ENCODE data around the gene AUTS2.

Gene AUTS2

DNA sequence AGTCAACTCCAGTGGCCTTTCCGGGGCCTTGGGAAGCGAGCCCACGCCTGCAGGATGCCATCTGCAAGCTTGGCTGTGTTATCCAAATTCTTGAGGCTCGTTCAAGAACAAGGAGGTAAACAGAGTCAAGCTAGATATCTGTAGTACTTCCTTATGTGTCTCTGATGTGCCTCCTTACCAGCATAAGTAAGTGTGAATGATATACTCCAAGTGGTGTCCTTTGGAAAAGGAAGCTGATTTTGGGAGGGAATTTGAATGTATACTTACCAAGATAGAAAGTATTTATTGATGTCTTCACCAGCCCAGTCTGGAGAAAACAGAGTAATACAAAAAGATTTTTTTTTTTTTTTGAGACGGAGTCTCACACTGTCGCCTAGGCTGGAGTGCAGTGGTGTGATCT lies 1161.4 kb downstream of the AUTS2 start:
- no peak for DNase-seq

DNA sequence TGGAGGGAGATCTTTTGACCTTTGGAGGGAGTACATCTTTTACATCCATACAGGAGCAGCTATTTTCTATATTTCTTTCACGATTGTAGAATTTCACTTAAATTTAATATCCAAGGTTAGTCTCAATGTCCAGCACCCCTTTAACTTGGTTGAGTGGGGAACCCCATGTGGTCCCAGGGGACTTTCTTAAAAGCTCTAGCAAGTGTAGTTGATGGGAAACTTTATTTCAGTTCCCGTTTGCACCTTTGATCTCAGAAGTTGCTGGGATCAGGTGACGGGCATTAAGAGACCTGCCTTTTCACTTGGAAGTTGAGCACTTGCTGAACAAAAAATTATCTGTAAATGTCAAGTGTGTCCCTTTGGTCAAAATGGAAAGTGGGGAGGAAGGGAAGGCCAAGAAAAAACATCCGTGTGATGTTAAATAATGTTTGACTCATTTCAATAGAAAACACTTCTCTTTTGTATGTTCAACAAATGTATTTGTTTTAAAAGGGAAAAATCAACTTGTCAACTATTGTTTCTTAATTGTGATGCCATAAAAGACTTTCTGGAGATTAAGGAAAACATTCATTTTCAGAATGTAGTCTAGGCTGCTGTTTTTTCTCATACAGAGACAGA lies 1163.5 kb downstream of the AUTS2 start:
- DNase-seq = no peak

GRCh38 chr7:70762696-70763095 lies 1164.4 kb downstream of the AUTS2 start:
- no peak for DNase-seq

- DNase-seq = no peak
These were observed 1165.9 kb downstream of the AUTS2 start for GRCh38 chr7:70763961-70764691.

- DNase-seq = no peak
These were observed 1166.5 kb downstream of the AUTS2 start for GRCh38 chr7:70764701-70765208.

DNA sequence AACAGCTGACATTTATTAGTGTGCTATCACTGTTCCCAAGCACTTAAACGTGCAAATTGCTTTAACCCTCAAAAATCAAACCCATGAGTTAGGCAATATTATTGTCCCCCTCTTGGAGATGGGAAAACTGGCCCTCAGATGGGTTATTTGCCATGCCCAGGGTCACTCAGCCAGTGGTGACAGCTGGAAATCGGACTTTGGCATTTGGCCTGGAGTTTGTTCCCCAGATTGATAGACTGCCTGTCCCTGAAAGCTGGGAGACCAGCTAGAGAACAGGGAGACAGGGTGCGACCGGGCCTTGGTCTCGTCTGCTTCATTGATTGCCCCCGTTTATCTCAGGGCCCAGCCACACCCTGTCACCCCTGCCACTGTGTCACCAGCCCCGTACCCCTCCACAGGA lies 1167.4 kb downstream of the AUTS2 start:
- no peak for DNase-seq

GRCh38 chr7:70766109-70766508 lies 1167.8 kb downstream of the AUTS2 start:
- DNase-seq = no peak

DNA sequence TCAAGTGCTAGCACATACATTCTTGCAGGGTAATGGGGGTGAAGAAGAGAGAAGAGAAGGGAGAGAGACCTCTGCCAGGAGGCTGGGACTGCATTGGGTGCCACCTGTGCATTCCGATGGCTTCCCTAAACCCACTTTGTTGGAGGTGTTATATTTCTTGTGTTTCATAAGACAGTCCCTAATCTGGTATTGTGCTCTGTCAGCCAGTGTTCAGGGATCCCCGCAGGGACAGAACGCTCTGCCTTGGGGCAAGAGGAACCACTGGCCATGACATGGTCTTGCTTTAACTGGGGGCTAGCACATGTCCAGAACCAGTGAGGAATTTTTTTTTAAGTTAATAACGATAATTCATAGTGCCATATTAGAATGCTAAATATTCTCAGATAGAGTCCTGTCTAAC lies 1168.4 kb downstream of the AUTS2 start:
- no peak for DNase-seq

GRCh38 chr7:70770154-70770553 lies 1171.9 kb downstream of the AUTS2 start:
- DNase-seq = no peak

GRCh38 chr7:70771451-70771850 lies 1173.2 kb downstream of the AUTS2 start:
- DNase-seq = no peak

GRCh38 chr7:70772891-70773290 lies 1174.6 kb downstream of the AUTS2 start:
- DNase-seq = no peak

GRCh38 chr7:70773406-70773805 lies 1175.1 kb downstream of the AUTS2 start:
- DNase-seq = no peak

DNA sequence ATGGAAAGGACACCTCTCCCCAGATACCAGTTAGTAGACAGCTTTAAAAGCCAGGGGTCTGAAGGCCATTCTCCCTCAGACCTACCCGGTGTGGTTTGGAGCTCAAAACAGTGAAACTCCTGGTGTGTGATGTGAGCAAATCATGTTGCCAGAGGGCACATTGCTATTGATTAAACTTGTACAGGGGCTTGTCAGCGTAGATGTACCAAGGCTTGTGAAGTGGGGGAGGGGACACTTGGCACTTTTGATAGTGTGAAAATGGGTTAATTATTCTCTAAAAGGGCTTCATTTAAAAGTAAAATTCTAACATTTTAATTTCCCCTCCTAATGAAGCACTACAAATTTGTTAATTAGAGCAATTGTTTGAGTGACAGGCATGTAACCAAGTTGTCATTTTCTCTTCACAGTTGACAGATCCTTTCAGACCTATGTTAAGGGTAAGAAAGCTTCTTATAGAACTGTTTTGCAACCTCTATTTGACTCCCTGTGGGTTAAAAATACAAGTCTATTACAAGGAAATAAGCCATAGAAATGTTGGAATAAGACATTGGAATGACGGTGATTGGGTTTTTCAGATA lies 1176.8 kb downstream of the AUTS2 start:
- no peak for DNase-seq

GRCh38 chr7:70775570-70776156 lies 1177.4 kb downstream of the AUTS2 start:
- no peak for DNase-seq

- no peak for DNase-seq
These were observed 1178.4 kb downstream of the AUTS2 start for GRCh38 chr7:70776627-70777101.

GRCh38 chr7:70777251-70777650 lies 1179.0 kb downstream of the AUTS2 start:
- no peak for DNase-seq

- DNase-seq = no peak
These were observed 1180.3 kb downstream of the AUTS2 start for GRCh38 chr7:70778585-70778984.

DNA sequence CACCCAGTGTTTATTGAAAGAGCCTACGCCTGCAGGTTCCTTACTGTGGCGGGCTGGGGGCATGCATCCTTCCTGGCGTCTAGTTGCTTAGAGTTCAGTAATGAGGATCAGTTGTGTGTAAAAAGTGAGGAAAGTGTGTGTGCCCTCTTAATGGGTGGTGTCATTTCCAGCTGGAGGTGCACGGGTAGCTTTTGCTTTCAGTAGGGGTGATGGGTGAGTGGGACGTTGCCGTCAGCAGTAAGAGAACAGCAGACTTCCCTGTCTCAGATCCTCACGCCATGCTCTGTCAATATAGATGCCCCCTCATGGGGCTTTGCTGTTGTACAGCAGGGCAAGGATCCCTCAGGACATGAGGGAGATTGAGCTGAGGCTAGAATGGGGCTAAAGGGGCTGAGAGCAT lies 1181.0 kb downstream of the AUTS2 start:
- DNase-seq = no peak

DNA sequence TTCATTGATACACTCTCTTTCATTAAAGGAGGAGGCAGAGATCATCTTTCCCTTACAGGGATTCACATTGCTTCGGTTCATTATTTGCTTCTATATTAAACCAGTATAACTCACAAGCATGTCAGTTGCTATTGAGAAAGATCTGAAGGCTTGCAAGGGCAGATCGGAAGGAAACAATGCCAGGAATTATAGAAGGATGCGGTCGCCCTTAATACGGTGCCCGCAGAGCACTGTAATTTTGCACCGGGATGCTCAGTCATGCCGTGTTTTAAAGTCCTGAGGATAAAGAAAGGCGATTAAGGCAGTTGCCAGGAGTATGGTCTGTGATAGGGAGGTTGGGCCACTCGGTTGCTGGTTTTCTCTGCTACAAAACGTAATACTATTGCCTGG lies 1183.6 kb downstream of the AUTS2 start:
- DNase-seq = no peak

DNA sequence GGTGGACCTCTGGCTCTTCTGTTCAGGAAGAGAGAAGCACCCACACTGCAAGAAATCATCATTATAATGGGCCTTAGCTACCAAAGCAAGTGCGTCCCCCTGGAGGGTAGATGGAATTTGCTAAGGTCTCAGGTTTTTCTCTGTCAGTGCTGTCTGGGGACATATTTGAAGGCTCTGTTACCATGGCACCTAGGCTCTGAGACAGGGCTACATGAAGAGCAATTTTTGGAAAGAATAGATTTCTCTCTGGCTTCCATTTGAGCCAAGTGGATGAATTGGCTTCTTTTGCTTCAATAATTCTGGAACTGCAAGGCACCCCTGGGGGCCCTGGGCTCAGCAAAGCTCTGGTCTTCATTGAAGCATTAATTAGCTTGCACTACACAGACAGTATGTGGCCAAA lies 1184.5 kb downstream of the AUTS2 start:
- no peak for DNase-seq

DNA sequence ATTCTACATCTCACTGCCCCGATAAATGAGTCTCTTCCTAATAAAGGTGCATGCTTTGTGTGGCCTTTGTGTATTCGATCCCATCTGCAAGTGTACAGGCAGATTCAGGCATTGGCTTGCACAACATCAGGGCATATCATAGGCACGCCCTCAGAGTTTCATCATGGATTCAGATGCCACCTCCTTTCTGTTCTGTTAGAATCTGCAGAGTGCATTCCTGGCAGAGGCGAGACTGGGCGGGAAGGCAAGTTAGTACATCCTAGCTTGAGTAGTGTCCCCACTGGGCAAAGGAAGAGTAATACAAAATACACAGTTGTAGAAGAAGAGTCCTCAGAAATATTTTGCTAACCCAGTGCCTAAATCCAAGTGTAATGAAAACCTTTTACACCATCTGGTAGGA lies 1187.2 kb downstream of the AUTS2 start:
- no peak for DNase-seq

GRCh38 chr7:70786076-70786475 lies 1187.8 kb downstream of the AUTS2 start:
- no peak for DNase-seq

DNA sequence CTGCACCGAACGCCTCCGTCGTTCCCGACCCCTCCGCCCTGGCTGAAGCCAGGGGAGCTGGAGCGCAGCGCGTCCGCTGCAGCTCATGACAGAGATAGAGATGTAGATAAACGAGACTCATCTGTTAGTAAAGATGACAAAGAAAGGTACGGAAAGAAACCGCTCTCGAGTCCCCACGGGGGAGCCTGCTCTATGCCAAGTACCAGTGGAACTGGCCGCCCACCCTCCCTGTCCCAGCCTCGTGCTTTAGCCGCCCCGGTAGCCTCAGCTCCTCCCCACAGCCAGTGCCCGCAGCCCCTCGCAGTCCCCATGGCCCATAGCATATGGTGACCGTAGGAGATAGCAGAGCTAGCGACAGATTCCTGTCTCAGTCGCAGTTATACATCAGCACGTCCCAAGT lies 1189.0 kb downstream of the AUTS2 start:
- DNase-seq = no peak

DNA sequence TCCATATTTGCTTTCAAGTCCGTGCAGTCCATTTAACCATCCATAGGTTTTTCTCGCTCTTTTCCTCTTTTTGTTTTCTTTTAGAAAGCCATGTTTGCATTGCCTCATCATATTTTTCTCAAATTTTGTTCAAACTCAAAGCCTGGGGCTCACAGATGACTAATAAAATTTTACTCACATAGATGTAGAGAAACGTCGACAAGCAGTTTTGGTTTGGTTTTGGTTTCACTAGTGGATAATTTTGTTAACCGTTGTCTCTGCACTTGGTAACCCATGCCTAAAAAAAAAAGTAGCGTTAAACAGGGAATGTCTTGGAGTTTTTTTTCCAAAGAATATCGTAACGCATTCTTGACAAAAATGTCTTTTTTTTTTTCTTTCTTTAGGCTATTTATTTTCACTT lies 1189.5 kb downstream of the AUTS2 start:
- DNase-seq = no peak

Measured in NCI-H2029 (cell line).